GM04504 (cell line): ENCODE results near the gene CLTB.

ENCODE experiments used
- DNase-seq: peaks from one replicate; pipeline ENCODE4 v3.0.0-alpha.2; 2012; ENCODE audit warnings: low read depth

Gene CLTB

GRCh38 chr5:176352116-176352878 lies 64.0 kb downstream of the CLTB start:
- DNase-seq = no peak

- no peak for DNase-seq
Observed at GRCh38 chr5:176350416-176350815, 65.9 kb downstream of the CLTB start.

- no peak for DNase-seq
Observed at GRCh38 chr5:176342766-176343458, 73.4 kb downstream of the CLTB start.
